Keratinocyte (primary cell): ENCODE data around the gene SEC22A. TPM values are rescaled to one million over a fixed set of nuclear protein-coding genes. Genes with fewer than 3 reads are reported as not detected.

ENCODE experiments used
- DNase-seq: peaks from one replicate; pipeline ENCODE4 v3.0.0-alpha.2; 2011; ENCODE audit warnings: low read depth, missing footprints, low spot score
- FAIRE-seq: peaks from 2 replicates; lab custom pipeline; 2011; peaks lifted over from hg19 to GRCh38; lab: Jason Lieb, UNC
- H2AFZ ChIP-seq: 2 replicates; pipeline ENCODE4 v1.6.0; 2012; ENCODE audit warnings: low read length, control low read depth, inconsistent platforms; ENCODE audit not compliant: control insufficient read depth
- H3K27ac ChIP-seq: 2 replicates; pipeline ENCODE4 v1.5.1; 2011; ENCODE audit warnings: low read length; ENCODE audit not compliant: control insufficient read depth, insufficient read depth
- H3K27me3 ChIP-seq: 3 replicates; pipeline ENCODE4 v1.6.0; 2011; ENCODE audit warnings: low read length; ENCODE audit not compliant: control insufficient read depth, insufficient read depth; ENCODE audit errors: extremely low read depth
- H3K36me3 ChIP-seq, 2 experiments: 2 replicates in 1 of 2; 3 replicates in 1 of 2; pipeline ENCODE4 v1.5.1; 2011; ENCODE audit warnings: low read length in 2 of 2, mild to moderate bottlenecking in 1 of 2; ENCODE audit not compliant: control insufficient read depth in 2 of 2, insufficient read depth in 2 of 2; ENCODE audit errors: extremely low read depth in 1 of 2
- H3K4me1 ChIP-seq: 3 replicates; pipeline ENCODE4 v1.5.1; 2011; ENCODE audit warnings: low read length; ENCODE audit not compliant: control insufficient read depth, insufficient read depth; ENCODE audit errors: extremely low read depth
- H3K4me2 ChIP-seq: 3 replicates; pipeline ENCODE4 v1.6.0; 2011; ENCODE audit warnings: low read depth, low read length; ENCODE audit not compliant: control insufficient read depth, insufficient read depth; ENCODE audit errors: extremely low read depth
- H3K4me3 ChIP-seq, 3 experiments: fragments of 200-600 bp in 1 of 3; sonication (generic) in 1 of 3; 2 replicates in 2 of 3; 3 replicates in 1 of 3; pipeline ENCODE4 v1.5.1; 2011 to 2016; ENCODE audit warnings: low read length in 3 of 3, mild to moderate bottlenecking in 3 of 3, control low read depth in 2 of 3, inconsistent platforms in 1 of 3, low read depth in 1 of 3, mixed read lengths in 1 of 3, mixed run types in 1 of 3, moderate library complexity in 1 of 3; ENCODE audit not compliant: control insufficient read depth in 2 of 3, insufficient read depth in 2 of 3; ENCODE audit errors: extremely low read depth in 1 of 3
- H3K79me2 ChIP-seq: 2 replicates; pipeline ENCODE4 v1.6.0; 2012; ENCODE audit warnings: low read length; ENCODE audit not compliant: control insufficient read depth, insufficient read depth
- H3K9ac ChIP-seq: 3 replicates; pipeline ENCODE4 v1.6.0; 2011; ENCODE audit warnings: low read length; ENCODE audit not compliant: control insufficient read depth, insufficient read depth; ENCODE audit errors: extremely low read depth
- H3K9me1 ChIP-seq: 3 replicates; pipeline ENCODE4 v1.6.0; 2011; ENCODE audit warnings: low read length; ENCODE audit not compliant: control insufficient read depth, insufficient read depth; ENCODE audit errors: extremely low read depth
- H3K9me3 ChIP-seq: 2 replicates; pipeline ENCODE4 v1.5.1; 2012; ENCODE audit warnings: low read depth, low read length; ENCODE audit not compliant: control insufficient read depth
- H4K20me1 ChIP-seq: 3 replicates; pipeline ENCODE4 v1.6.0; 2011; ENCODE audit warnings: low read length; ENCODE audit not compliant: control insufficient read depth, insufficient read depth; ENCODE audit errors: extremely low read depth
- CTCF ChIP-seq, 3 experiments: IDR thresholded peaks in 1 of 3; conservative IDR thresholded peaks in 1 of 3; optimal IDR thresholded peaks in 1 of 3; 2 replicates in 2 of 3; 3 replicates in 1 of 3; pipeline versions ENCODE3 to v1.5.1; 2011; ENCODE audit warnings: low read length in 3 of 3, mild to moderate bottlenecking in 3 of 3, moderate library complexity in 2 of 3, control low read depth in 1 of 3, inconsistent platforms in 1 of 3; ENCODE audit not compliant: insufficient read depth in 2 of 3; ENCODE audit errors: extremely low read depth in 1 of 3
- EZH2 ChIP-seq: IDR thresholded peaks from one replicate; pipeline ENCODE4 v1.6.1; 2012; ENCODE audit warnings: inconsistent platforms, mild to moderate bottlenecking, low read length, moderate library complexity
- dilution Hi-C: fragments of 300-500 bp; cut with MboI; formaldehyde crosslinking; loops from one replicate; pipeline ENCODE4 v1.7.0; 2020; ENCODE audit warnings: low sequenced_read_pairs; ENCODE audit not compliant: extremely low pct_ligation_motif_present
- polyA plus RNA-seq, 5 experiments: library from polyadenylated mRNA; depleted of rRNA in 3 of 5; stranded (reverse) in 3 of 5; stranded (forward) in 1 of 5; unstranded in 1 of 5; fragments of >200 nt; gene quantifications; 1 replicate in 1 of 5; 2 replicates in 3 of 5; 3 replicates in 1 of 5; pipeline versions ENCODE4 v1.2.1 to v1.2.3, GENCODE V29; 2011 to 2012; ENCODE audit warnings: missing spikeins in 2 of 5, low read depth in 1 of 5, low replicate concordance in 1 of 5

Gene SEC22A
- polyA plus RNA-seq, 1 donor (not counting 4 experiments of a cell fraction or from before 2014, with no cell fraction given): 32.9 TPM

GRCh38 chr3:123281929-123282328, 80.2 kb downstream of the SEC22A start:
- no peak overlapping the region for H3K27ac ChIP-seq
- DNase-seq (no peak), FAIRE-seq (no peak)
- no peaks in the 10 kb centered on the region for H3K4me1 ChIP-seq
- no peak overlapping the region for H3K4me2 ChIP-seq
- H3K27me3 ChIP-seq: no peaks in the 10 kb centered on the region
- no peaks in the 10 kb centered on the region for H4K20me1 ChIP-seq
- no peaks in the 10 kb centered on the region for H3K9me3 ChIP-seq
- H3K36me3 ChIP-seq: no peaks in the 10 kb centered on the region
- no peak overlapping the region for H3K4me3 ChIP-seq
- H3K9ac ChIP-seq: no peak overlapping the region
- dilution Hi-C loops: no loop called here
- H3K9me1 ChIP-seq: no peaks in the 10 kb centered on the region
- TF ChIP-seq EZH2: no peak
- TF ChIP-seq CTCF (optimal IDR thresholded peaks at IDR 0.05 in 1 of 3, IDR thresholded peaks at IDR 0.05 in 1 of 3, conservative IDR thresholded peaks at IDR 0.05 in 1 of 3; ENCODE audit: extremely low read depth in 1 of 3, insufficient read depth in 2 of 3, low read length in 3 of 3): no peak
- no peak overlapping the region for H2AFZ ChIP-seq
- H3K79me2 ChIP-seq: no peaks in the 10 kb centered on the region

- Histone ChIP-seq H3K4me1 (no peaks in the 10 kb centered on the region), H3K4me2 (no peak overlapping the region), H3K27me3 (no peaks in the 10 kb centered on the region), H3K36me3 (no peaks in the 10 kb centered on the region), H3K27ac (no peak overlapping the region), H3K4me3 (no peak overlapping the region), H2AFZ (no peak overlapping the region), H3K9ac (no peak overlapping the region), H3K9me3 (no peaks in the 10 kb centered on the region), H3K79me2 (no peaks in the 10 kb centered on the region), H4K20me1 (no peaks in the 10 kb centered on the region), H3K9me1 (no peaks in the 10 kb centered on the region)
- dilution Hi-C loops: no loop called here
- no peak for DNase-seq
- TF ChIP-seq EZH2 (no peak), CTCF (optimal IDR thresholded peaks at IDR 0.05 in 1 of 3, IDR thresholded peaks at IDR 0.05 in 1 of 3, conservative IDR thresholded peaks at IDR 0.05 in 1 of 3; ENCODE audit: extremely low read depth in 1 of 3, insufficient read depth in 2 of 3, low read length in 3 of 3) (no peak)
- no peak for FAIRE-seq
Measured at GRCh38 chr3:123282461-123282860, 80.7 kb downstream of the SEC22A start.
